K562 (cell line): Measurements from ENCODE around the gene PLAC1. TPM values are rescaled to one million over a fixed set of nuclear protein-coding genes. Genes with fewer than 3 reads are reported as not detected.

ENCODE experiments used
- ATAC-seq: fragments of 200-7000 bp; cut with Tn5 transposase; 3 replicates; pipeline ENCODE4 v1.9.1; 2020; ENCODE audit warnings: moderate library complexity
- BruUV-seq: library from RNA; stranded (reverse); fragments of 400-500 nt; replicated peaks from 2 replicates; lab custom pipeline; 2021; lab: Mats Ljungman, UMichigan
- CTCF ChIA-PET: fragments of 300-600 bp; formaldehyde crosslinking; extraction: SDS; loops from one replicate; lab custom pipeline; 2021; ENCODE audit warnings: low intra/inter-chr PET ratio; lab: Yijun Ruan, JAX
- POLR2A ChIA-PET: fragments of 300-600, 350-650 bp; sonication (Branson Sonifier 250); formaldehyde crosslinking; extraction: SDS; loops from one replicate; lab custom pipeline; 2021; ENCODE audit warnings: antibody characterized with exemption, inconsistent platforms; lab: Yijun Ruan, JAX
- DNase-seq, 4 experiments: peaks; one replicate each; pipeline versions ENCODE4 v3.0.0 to v3.0.0-alpha.2; 2011 to 2018; ENCODE audit warnings: low spot score in 3 of 4, mixed read lengths in 3 of 4; ENCODE audit errors: extremely low read depth in 1 of 4
- FAIRE-seq: peaks from 2 replicates; lab custom pipeline; 2011; peaks lifted over from hg19 to GRCh38; lab: Jason Lieb, UNC
- H2AFZ ChIP-seq: 2 replicates; pipeline ENCODE4 v1.6.0; 2011; ENCODE audit warnings: low read depth, low read length, control low read depth, inconsistent platforms
- H3K27ac ChIP-seq: fragments of 200-600 bp; 3 replicates; pipeline ENCODE4 v1.8.0; 2011; ENCODE audit warnings: low read depth, mild to moderate bottlenecking, control low read depth, inconsistent platforms, low read length, moderate library complexity, mixed read lengths; ENCODE audit errors: extremely low read depth
- H3K27me3 ChIP-seq, 2 experiments: fragments of 300-600 bp in 1 of 2; 2 replicates in 1 of 2; 3 replicates in 1 of 2; pipeline versions ENCODE4 v1.6.0 to v1.8.0; 2011; ENCODE audit warnings: inconsistent platforms in 2 of 2, low read length in 2 of 2, mild to moderate bottlenecking in 1 of 2, mixed read lengths in 1 of 2, moderate library complexity in 1 of 2; ENCODE audit not compliant: control insufficient read depth in 2 of 2, insufficient read depth in 2 of 2
- H3K36me3 ChIP-seq: fragments of 300-600 bp; 3 replicates; pipeline ENCODE4 v1.8.0; 2011; ENCODE audit warnings: mild to moderate bottlenecking, low read length, inconsistent platforms; ENCODE audit not compliant: control insufficient read depth, insufficient read depth
- H3K4me1 ChIP-seq, 2 experiments: fragments of 200-600 bp in 1 of 2; replicated peaks in 1 of 2; 2 replicates in 1 of 2; 3 replicates in 1 of 2; pipeline versions ENCODE4 v1.5.1 to v1.8.0; 2011; ENCODE audit warnings: inconsistent platforms in 2 of 2, low read length in 2 of 2, mild to moderate bottlenecking in 1 of 2, mixed read lengths in 1 of 2, moderate library complexity in 1 of 2; ENCODE audit not compliant: control insufficient read depth in 2 of 2, insufficient read depth in 2 of 2
- H3K4me2 ChIP-seq: 2 replicates; pipeline ENCODE4 v1.6.1; 2011; ENCODE audit warnings: low read length, control low read depth, inconsistent platforms, mixed read lengths; ENCODE audit not compliant: insufficient read depth
- H3K4me3 ChIP-seq: fragments of 200-600 bp; sonication (generic), shearing (Covaris generic); 2 replicates; pipeline ENCODE4 v1.5.1; 2016; ENCODE audit warnings: control low read depth, inconsistent platforms
- H3K79me2 ChIP-seq: fragments of 200-600 bp; 3 replicates; pipeline ENCODE4 v1.8.0; 2011; ENCODE audit warnings: low read length, inconsistent platforms; ENCODE audit not compliant: control insufficient read depth, insufficient read depth
- H3K9ac ChIP-seq, 2 experiments: 2 replicates each; pipeline versions ENCODE4 v1.6.0 to v1.6.1; 2011; ENCODE audit warnings: low read depth in 2 of 2, low read length in 2 of 2, control low read depth in 1 of 2, inconsistent platforms in 1 of 2, mild to moderate bottlenecking in 1 of 2, mixed read lengths in 1 of 2; ENCODE audit not compliant: insufficient read depth in 1 of 2
- H3K9me1 ChIP-seq: one replicate; pipeline ENCODE4 v1.6.0; 2011; ENCODE audit warnings: inconsistent platforms, mild to moderate bottlenecking, low read length, moderate library complexity; ENCODE audit not compliant: control insufficient read depth, insufficient read depth
- H3K9me3 ChIP-seq: replicated peaks from 2 replicates; pipeline ENCODE4 v1.5.1; 2011; ENCODE audit warnings: low read depth, low read length, inconsistent platforms; ENCODE audit not compliant: control insufficient read depth, insufficient read depth
- H4K20me1 ChIP-seq: replicated peaks from 2 replicates; pipeline ENCODE4 v1.6.1; 2011; ENCODE audit warnings: low read length, inconsistent platforms, mixed read lengths; ENCODE audit not compliant: control insufficient read depth, insufficient read depth
- CBX8 ChIP-seq: fragments of 200-600 bp; sonication (generic); IDR thresholded peaks from 2 replicates; pipeline ENCODE4 v1.6.1; 2012; ENCODE audit warnings: borderline replicate concordance, mixed run types, low read depth, mild to moderate bottlenecking, moderate library complexity, mixed read lengths, low read length, control low read depth, inconsistent platforms; ENCODE audit not compliant: poor library complexity, severe bottlenecking; ENCODE audit errors: extremely low read depth
- CC2D1A ChIP-seq: fragments of 450-650 bp; IDR thresholded peaks from 2 replicates; pipeline ENCODE4 v1.6.1; 2017; ENCODE audit warnings: mild to moderate bottlenecking
- FIP1L1 ChIP-seq: fragments of 200-400 bp; formaldehyde crosslinking; IDR thresholded peaks from 2 replicates; pipeline ENCODE4 v1.6.1; 2018; ENCODE audit warnings: mild to moderate bottlenecking, low read depth, low read length; ENCODE audit not compliant: poor library complexity, severe bottlenecking
- FOXK1 ChIP-seq: sonication (generic); formaldehyde crosslinking; IDR thresholded peaks from 2 replicates; pipeline ENCODE4 v1.8.0; 2022; ENCODE audit warnings: missing genetic modification reagents, mild to moderate bottlenecking, borderline replicate concordance
- GTF2F1 ChIP-seq: IDR thresholded peaks from 2 replicates; pipeline ENCODE4 v1.6.1; 2011; ENCODE audit warnings: low read depth, low read length, improper control_type of control experiment
- HNRNPL ChIP-seq: fragments of 200-400 bp; formaldehyde crosslinking; IDR thresholded peaks from 2 replicates; pipeline ENCODE4 v1.6.1; 2017; ENCODE audit warnings: low read depth, mild to moderate bottlenecking, low read length
- KLF6 ChIP-seq: fragments of 250-450 bp; sonication (Bioruptor Pico); IDR thresholded peaks from 2 replicates; pipeline ENCODE4 v1.4.0; 2020; ENCODE audit warnings: mild to moderate bottlenecking, moderate library complexity, borderline replicate concordance
- MCM2 ChIP-seq: fragments of 450-650 bp; IDR thresholded peaks from 2 replicates; pipeline ENCODE4 v1.6.1; 2017; ENCODE audit warnings: low read depth, mild to moderate bottlenecking
- POU5F1 ChIP-seq: fragments of 150-350 bp; IDR thresholded peaks from 2 replicates; pipeline ENCODE4 v1.6.1; 2014; ENCODE audit warnings: borderline replicate concordance, low read length, low read depth, mild to moderate bottlenecking; ENCODE audit not compliant: partially characterized antibody
- RCOR1 ChIP-seq, 2 experiments: IDR thresholded peaks; 2 replicates each; pipeline ENCODE4 v1.6.1; 2012; ENCODE audit warnings: low read depth in 2 of 2, low read length in 2 of 2, borderline replicate concordance in 1 of 2, improper control_type of control experiment in 1 of 2
- SAFB2 ChIP-seq: fragments of 200-400 bp; formaldehyde crosslinking; IDR thresholded peaks from 2 replicates; pipeline ENCODE4 v1.6.1; 2018; ENCODE audit warnings: borderline replicate concordance, low read length, low read depth, moderate library complexity; ENCODE audit not compliant: severe bottlenecking
- SMAD2 ChIP-seq: fragments of 150-350 bp; IDR thresholded peaks from 2 replicates; pipeline ENCODE4 v1.6.1; 2014; ENCODE audit warnings: low read depth, mild to moderate bottlenecking, low read length
- TSC22D4 ChIP-seq: fragments of 450-650 bp; IDR thresholded peaks from 2 replicates; pipeline ENCODE4 v1.6.1; 2016; ENCODE audit warnings: missing genetic modification characterization, missing biosample characterization, control low read depth
- XRCC5 ChIP-seq: fragments of 200-400 bp; formaldehyde crosslinking; IDR thresholded peaks from 2 replicates; pipeline ENCODE4 v1.6.1; 2017; ENCODE audit warnings: low read depth, mild to moderate bottlenecking, low read length
- ZNF232 ChIP-seq: sonication (generic); formaldehyde crosslinking; IDR thresholded peaks from 2 replicates; pipeline ENCODE4 v1.8.0; 2022; ENCODE audit warnings: mild to moderate bottlenecking, missing genetic modification reagents
- ZNF431 ChIP-seq: sonication (generic); formaldehyde crosslinking; IDR thresholded peaks from 2 replicates; pipeline ENCODE4 v1.8.0; 2022; ENCODE audit warnings: mild to moderate bottlenecking, missing genetic modification reagents
- ZNF668 ChIP-seq: fragments of 250-450 bp; sonication (Bioruptor Pico); IDR thresholded peaks from 2 replicates; pipeline ENCODE4 v1.8.0; 2022; ENCODE audit warnings: mild to moderate bottlenecking, inconsistent platforms
- WGBS: fragments of 100-300 bp; shearing (Covaris generic); methylation state at CpG from one replicate; pipeline ENCODE4 v1.1.6; 2016; ENCODE audit warnings: low coverage, mixed read lengths; ENCODE audit not compliant: insufficient coverage; ENCODE audit errors: missing lambda C conversion rate; 5-methylcytosine and 5-hydroxymethylcytosine counted together
- in situ Hi-C: fragments of 300-500 bp; cut with MboI; formaldehyde crosslinking; loops from 4 replicates; pipeline ENCODE4 v1.15.0; 2018; ENCODE audit warnings: inconsistent platforms, mixed read lengths
- intact Hi-C: fragments of 100-400 bp; cut with micrococcal nuclease; formaldehyde crosslinking; loops from 2 replicates; pipeline ENCODE4 v1.14.2; 2022
- polyA plus RNA-seq, 8 experiments: library from polyadenylated mRNA; depleted of rRNA in 4 of 8; stranded (reverse) in 5 of 8; unstranded in 3 of 8; fragments of >200 nt; fragmentation: Nextera tagmentation in 2 of 8; fragmentation: Illumina TruSeq in 1 of 8; extraction: Ambion mirVana in 2 of 8; extraction: Trizol in 1 of 8; gene quantifications; 2 replicates each; pipeline versions ENCODE4 v1.2.1 to v1.2.3, GENCODE V29; 2011 to 2014; ENCODE audit warnings: inconsistent platforms in 1 of 8, missing spikeins in 1 of 8
- total RNA-seq, 7 experiments: library from RNA; depleted of rRNA in 6 of 7; stranded (reverse); fragments of >200 nt in 6 of 7; fragmentation: Illumina TruSeq in 2 of 7; extraction: Trizol in 2 of 7; gene quantifications; 2 replicates each; pipeline versions ENCODE4 v1.2.1 to v1.2.3, GENCODE V29; 2011 to 2021; ENCODE audit warnings: low replicate concordance in 1 of 7
- TF ChIP-seq, protein P1 (sequence below): IDR thresholded peaks from 2 replicates; pipeline ENCODE4 v1.6.1; 2012; ENCODE audit warnings: low read depth, low read length, improper control_type of control experiment, borderline replicate concordance
- TF ChIP-seq, protein P2 (sequence below): fragments of 450-650 bp; IDR thresholded peaks from 2 replicates; pipeline ENCODE4 v1.6.1; 2016; ENCODE audit warnings: antibody characterized with exemption

PLAC1 gene
- total and polyA plus RNA-seq, 9 of the 15 experiments (the other 6 are each of a cell fraction or from before 2014, with no cell fraction given) = 0.82 to 9.1 (median 1.7) TPM

DNA sequence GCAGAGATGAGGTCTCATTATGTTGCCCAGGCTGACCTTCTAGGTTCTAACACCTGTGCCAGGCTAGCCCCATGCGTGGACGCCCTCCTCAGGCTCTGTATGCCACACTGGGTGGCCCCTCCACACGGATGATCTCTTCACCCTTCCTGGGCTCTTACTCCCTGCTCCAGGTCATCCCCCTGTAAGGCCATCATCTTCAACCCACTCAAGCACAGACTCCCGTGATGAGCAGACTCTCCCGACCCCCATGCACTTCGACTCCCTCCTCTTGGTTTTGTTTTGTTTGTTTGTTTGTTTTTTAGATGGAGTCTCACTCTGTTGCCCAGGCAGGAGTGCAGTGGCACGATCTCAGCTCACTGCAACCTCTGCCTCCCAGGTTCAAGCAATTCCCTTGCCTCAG lies 127.4 kb downstream of the PLAC1 start:
- Histone ChIP-seq H3K9me1 (peaks cover 2% of the 10 kb centered on the region), H3K9ac (no peak overlapping the region), H3K27me3 (no peaks in the 10 kb centered on the region), H3K4me2 (no peak overlapping the region), H4K20me1 (no peaks in the 10 kb centered on the region), H3K36me3 (no peaks in the 10 kb centered on the region), H3K9me3 (no peaks in the 10 kb centered on the region), H3K4me1 (peaks cover 0 to 3% of the 10 kb centered on the region in 2 experiments; a peak in 3 of 5 replicates), H3K4me3 (no peak overlapping the region), H3K27ac (no peak overlapping the region), H2AFZ (no peak overlapping the region), H3K79me2 (no peaks in the 10 kb centered on the region)
- POLR2A ChIA-PET = interaction anchor here (0.6 kb wide), 1 partner anchor 8 kb away, joined by 4 read pairs; no protein-coding TSS in a partner anchor
- WGBS = 17% methylated on average over 7 of the region's 7 CpGs
- in situ Hi-C loops (loop anchor here (10.0 kb wide), 1 partner anchor 234 kb away; no protein-coding TSS in a partner anchor), intact Hi-C loops (no loop called here)
- no TSS peak for BruUV-seq
- no peak for FAIRE-seq
- DNase-seq = no peak
- CTCF ChIA-PET = interaction anchor here (0.6 kb wide), 1 partner anchor 338 kb away, joined by 3 read pairs; no protein-coding TSS in a partner anchor
- ATAC-seq = no peak
- no peak for TF ChIP-seq GTF2F1
- no peak for TF ChIP-seq FOXK1 (CRISPR knock-in tag)
- no peak for TF ChIP-seq KLF6 (CRISPR knock-in tag)
- no peak for TF ChIP-seq ZNF431
- no peak for TF ChIP-seq RCOR1 (IDR thresholded peaks at IDR 0.05; ENCODE audit: borderline replicate concordance in 1 of 2, low read depth in 2 of 2, low read length in 2 of 2)
- no peak for TF ChIP-seq MCM2
- TF ChIP-seq, protein P1, sequence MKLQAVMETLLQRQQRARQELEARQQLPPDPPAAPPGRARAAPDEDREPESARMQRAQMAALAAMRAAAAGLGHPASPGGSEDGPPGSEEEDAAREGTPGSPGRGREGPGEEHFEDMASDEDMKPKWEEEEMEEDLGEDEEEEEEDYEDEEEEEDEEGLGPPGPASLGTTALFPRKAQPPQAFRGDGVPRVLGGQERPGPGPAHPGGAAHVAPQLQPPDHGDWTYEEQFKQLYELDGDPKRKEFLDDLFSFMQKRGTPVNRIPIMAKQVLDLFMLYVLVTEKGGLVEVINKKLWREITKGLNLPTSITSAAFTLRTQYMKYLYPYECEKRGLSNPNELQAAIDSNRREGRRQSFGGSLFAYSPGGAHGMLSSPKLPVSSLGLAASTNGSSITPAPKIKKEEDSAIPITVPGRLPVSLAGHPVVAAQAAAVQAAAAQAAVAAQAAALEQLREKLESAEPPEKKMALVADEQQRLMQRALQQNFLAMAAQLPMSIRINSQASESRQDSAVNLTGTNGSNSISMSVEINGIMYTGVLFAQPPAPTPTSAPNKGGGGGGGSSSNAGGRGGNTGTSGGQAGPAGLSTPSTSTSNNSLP = no peak
- TF ChIP-seq SAFB2 = no peak
- no peak for TF ChIP-seq POU5F1
- no peak for TF ChIP-seq FIP1L1
- TF ChIP-seq SMAD2 = no peak
- TF ChIP-seq XRCC5 = no peak
- no peak for TF ChIP-seq CC2D1A
- TF ChIP-seq, protein P2, sequence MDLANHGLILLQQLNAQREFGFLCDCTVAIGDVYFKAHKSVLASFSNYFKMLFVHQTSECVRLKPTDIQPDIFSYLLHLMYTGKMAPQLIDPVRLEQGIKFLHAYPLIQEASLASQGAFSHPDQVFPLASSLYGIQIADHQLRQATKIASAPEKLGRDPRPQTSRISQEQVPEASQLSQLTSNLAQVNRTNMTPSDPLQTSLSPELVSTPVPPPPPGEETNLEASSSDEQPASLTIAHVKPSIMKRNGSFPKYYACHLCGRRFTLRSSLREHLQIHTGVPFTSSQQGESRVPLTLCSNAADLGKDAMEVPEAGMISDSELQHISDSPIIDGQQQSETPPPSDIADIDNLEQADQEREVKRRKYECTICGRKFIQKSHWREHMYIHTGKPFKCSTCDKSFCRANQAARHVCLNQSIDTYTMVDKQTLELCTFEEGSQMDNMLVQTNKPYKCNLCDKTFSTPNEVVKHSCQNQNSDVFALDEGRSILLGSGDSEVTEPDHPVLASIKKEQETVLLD = no peak
- TF ChIP-seq TSC22D4 (tag) = no peak
- no peak for TF ChIP-seq ZNF668 (CRISPR knock-in tag)
- no peak for TF ChIP-seq ZNF232
- no peak for TF ChIP-seq CBX8
- TF ChIP-seq HNRNPL = no peak
